K562 (cell line): ENCODE measurements around the gene VLDLR. TPM values are rescaled to one million over a fixed set of nuclear protein-coding genes. Genes with fewer than 3 reads are reported as not detected.

Experiments
- ATAC-seq: fragments of 200-7000 bp; cut with Tn5 transposase; 3 replicates; pipeline ENCODE4 v1.9.1; 2020; ENCODE audit warnings: moderate library complexity
- BruUV-seq: library from RNA; stranded (reverse); fragments of 400-500 nt; replicated peaks from 2 replicates; lab custom pipeline; 2021; lab: Mats Ljungman, UMichigan
- CTCF ChIA-PET: fragments of 300-600 bp; formaldehyde crosslinking; extraction: SDS; loops from one replicate; lab custom pipeline; 2021; ENCODE audit warnings: low intra/inter-chr PET ratio; lab: Yijun Ruan, JAX
- POLR2A ChIA-PET: fragments of 300-600, 350-650 bp; sonication (Branson Sonifier 250); formaldehyde crosslinking; extraction: SDS; loops from one replicate; lab custom pipeline; 2021; ENCODE audit warnings: antibody characterized with exemption, inconsistent platforms; lab: Yijun Ruan, JAX
- DNase-seq, 4 experiments: peaks; one replicate each; pipeline versions ENCODE4 v3.0.0 to v3.0.0-alpha.2; 2011 to 2018; ENCODE audit warnings: low spot score in 3 of 4, mixed read lengths in 3 of 4; ENCODE audit errors: extremely low read depth in 1 of 4
- FAIRE-seq: peaks from 2 replicates; lab custom pipeline; 2011; peaks lifted over from hg19 to GRCh38; lab: Jason Lieb, UNC
- H2AFZ ChIP-seq: 2 replicates; pipeline ENCODE4 v1.6.0; 2011; ENCODE audit warnings: low read depth, low read length, control low read depth, inconsistent platforms
- H3K27ac ChIP-seq: fragments of 200-600 bp; 3 replicates; pipeline ENCODE4 v1.8.0; 2011; ENCODE audit warnings: low read depth, mild to moderate bottlenecking, control low read depth, inconsistent platforms, low read length, moderate library complexity, mixed read lengths; ENCODE audit errors: extremely low read depth
- H3K27me3 ChIP-seq, 2 experiments: fragments of 300-600 bp in 1 of 2; 2 replicates in 1 of 2; 3 replicates in 1 of 2; pipeline versions ENCODE4 v1.6.0 to v1.8.0; 2011; ENCODE audit warnings: inconsistent platforms in 2 of 2, low read length in 2 of 2, mild to moderate bottlenecking in 1 of 2, mixed read lengths in 1 of 2, moderate library complexity in 1 of 2; ENCODE audit not compliant: control insufficient read depth in 2 of 2, insufficient read depth in 2 of 2
- H3K36me3 ChIP-seq: fragments of 300-600 bp; 3 replicates; pipeline ENCODE4 v1.8.0; 2011; ENCODE audit warnings: mild to moderate bottlenecking, low read length, inconsistent platforms; ENCODE audit not compliant: control insufficient read depth, insufficient read depth
- H3K4me1 ChIP-seq, 2 experiments: fragments of 200-600 bp in 1 of 2; replicated peaks in 1 of 2; 2 replicates in 1 of 2; 3 replicates in 1 of 2; pipeline versions ENCODE4 v1.5.1 to v1.8.0; 2011; ENCODE audit warnings: inconsistent platforms in 2 of 2, low read length in 2 of 2, mild to moderate bottlenecking in 1 of 2, mixed read lengths in 1 of 2, moderate library complexity in 1 of 2; ENCODE audit not compliant: control insufficient read depth in 2 of 2, insufficient read depth in 2 of 2
- H3K4me2 ChIP-seq: 2 replicates; pipeline ENCODE4 v1.6.1; 2011; ENCODE audit warnings: low read length, control low read depth, inconsistent platforms, mixed read lengths; ENCODE audit not compliant: insufficient read depth
- H3K4me3 ChIP-seq: fragments of 200-600 bp; sonication (generic), shearing (Covaris generic); 2 replicates; pipeline ENCODE4 v1.5.1; 2016; ENCODE audit warnings: control low read depth, inconsistent platforms
- H3K79me2 ChIP-seq: fragments of 200-600 bp; 3 replicates; pipeline ENCODE4 v1.8.0; 2011; ENCODE audit warnings: low read length, inconsistent platforms; ENCODE audit not compliant: control insufficient read depth, insufficient read depth
- H3K9ac ChIP-seq, 2 experiments: 2 replicates each; pipeline versions ENCODE4 v1.6.0 to v1.6.1; 2011; ENCODE audit warnings: low read depth in 2 of 2, low read length in 2 of 2, control low read depth in 1 of 2, inconsistent platforms in 1 of 2, mild to moderate bottlenecking in 1 of 2, mixed read lengths in 1 of 2; ENCODE audit not compliant: insufficient read depth in 1 of 2
- H3K9me1 ChIP-seq: one replicate; pipeline ENCODE4 v1.6.0; 2011; ENCODE audit warnings: inconsistent platforms, mild to moderate bottlenecking, low read length, moderate library complexity; ENCODE audit not compliant: control insufficient read depth, insufficient read depth
- H3K9me3 ChIP-seq: replicated peaks from 2 replicates; pipeline ENCODE4 v1.5.1; 2011; ENCODE audit warnings: low read depth, low read length, inconsistent platforms; ENCODE audit not compliant: control insufficient read depth, insufficient read depth
- H4K20me1 ChIP-seq: replicated peaks from 2 replicates; pipeline ENCODE4 v1.6.1; 2011; ENCODE audit warnings: low read length, inconsistent platforms, mixed read lengths; ENCODE audit not compliant: control insufficient read depth, insufficient read depth
- FOXP1 ChIP-seq: sonication (generic); formaldehyde crosslinking; IDR thresholded peaks from 2 replicates; pipeline ENCODE4 v1.8.0; 2022; ENCODE audit warnings: mild to moderate bottlenecking, missing genetic modification reagents
- HNRNPUL1 ChIP-seq: fragments of 200-400 bp; formaldehyde crosslinking; IDR thresholded peaks from 2 replicates; pipeline ENCODE4 v1.6.1; 2017; ENCODE audit warnings: low read length
- KLF16 ChIP-seq: IDR thresholded peaks from 2 replicates; pipeline ENCODE4 v1.6.1; 2016; ENCODE audit warnings: antibody characterized with exemption
- MAFK ChIP-seq: IDR thresholded peaks from 2 replicates; pipeline ENCODE4 v1.6.1; 2011; ENCODE audit warnings: low read length, improper control_type of control experiment
- MIER1 ChIP-seq: fragments of 450-650 bp; IDR thresholded peaks from 2 replicates; pipeline ENCODE4 v1.6.1; 2016; ENCODE audit warnings: antibody characterized with exemption, mild to moderate bottlenecking, low read depth
- POLR2A ChIP-seq: fragments of 450-650 bp; conservative IDR thresholded peaks from 2 replicates; pipeline ENCODE4 v1.6.1; 2016
- POLR2AphosphoS2 ChIP-seq: IDR thresholded peaks from 2 replicates; pipeline ENCODE4 v1.6.1; 2012; ENCODE audit warnings: low read length, improper control_type of control experiment
- SAP30 ChIP-seq: fragments of 200-600 bp; sonication (generic); IDR thresholded peaks from 2 replicates; pipeline ENCODE4 v1.6.1; 2012; ENCODE audit warnings: borderline replicate concordance, low read depth, mild to moderate bottlenecking, moderate library complexity, low read length, control low read depth, inconsistent platforms; ENCODE audit not compliant: insufficient read depth, poor library complexity, severe bottlenecking
- SIN3A ChIP-seq, 2 experiments: fragments of 150-350 bp in 1 of 2; IDR thresholded peaks; 2 replicates each; pipeline ENCODE4 v1.6.1; 2011 to 2016; ENCODE audit warnings: borderline replicate concordance in 2 of 2, low read depth in 2 of 2, low read length in 2 of 2, mild to moderate bottlenecking in 2 of 2, moderate library complexity in 2 of 2; ENCODE audit not compliant: control insufficient read depth in 1 of 2
- TOE1 ChIP-seq, 2 experiments: fragments of 450-650 bp in 1 of 2; sonication (generic) in 1 of 2; formaldehyde crosslinking in 1 of 2; IDR thresholded peaks; 2 replicates each; pipeline versions ENCODE4 v1.7.1 to v1.8.0; 2016 to 2022; ENCODE audit warnings: borderline replicate concordance in 2 of 2, mild to moderate bottlenecking in 2 of 2, antibody characterized with exemption in 1 of 2, inconsistent platforms in 1 of 2, low read depth in 1 of 2, missing genetic modification reagents in 1 of 2, moderate library complexity in 1 of 2
- ZBED1 ChIP-seq: IDR thresholded peaks from 2 replicates; pipeline ENCODE4 v1.6.1; 2014
- ZNF444 ChIP-seq: fragments of 250-450 bp; sonication (Bioruptor Pico); IDR thresholded peaks from 2 replicates; pipeline ENCODE4 v1.4.0; 2020; ENCODE audit warnings: mild to moderate bottlenecking, moderate library complexity
- ZNF76 ChIP-seq: fragments of 250-450 bp; sonication (Bioruptor Pico); IDR thresholded peaks from 2 replicates; pipeline ENCODE4 v1.4.0; 2020; ENCODE audit warnings: mild to moderate bottlenecking, moderate library complexity, borderline replicate concordance
- WGBS: fragments of 100-300 bp; shearing (Covaris generic); methylation state at CpG from one replicate; pipeline ENCODE4 v1.1.6; 2016; ENCODE audit warnings: low coverage, mixed read lengths; ENCODE audit not compliant: insufficient coverage; ENCODE audit errors: missing lambda C conversion rate; 5-methylcytosine and 5-hydroxymethylcytosine counted together
- in situ Hi-C: fragments of 300-500 bp; cut with MboI; formaldehyde crosslinking; loops from 4 replicates; pipeline ENCODE4 v1.15.0; 2018; ENCODE audit warnings: inconsistent platforms, mixed read lengths
- intact Hi-C: fragments of 100-400 bp; cut with micrococcal nuclease; formaldehyde crosslinking; loops from 2 replicates; pipeline ENCODE4 v1.14.2; 2022
- polyA plus RNA-seq, 8 experiments: library from polyadenylated mRNA; depleted of rRNA in 4 of 8; stranded (reverse) in 5 of 8; unstranded in 3 of 8; fragments of >200 nt; fragmentation: Nextera tagmentation in 2 of 8; fragmentation: Illumina TruSeq in 1 of 8; extraction: Ambion mirVana in 2 of 8; extraction: Trizol in 1 of 8; gene quantifications; 2 replicates each; pipeline versions ENCODE4 v1.2.1 to v1.2.3, GENCODE V29; 2011 to 2014; ENCODE audit warnings: inconsistent platforms in 1 of 8, missing spikeins in 1 of 8
- total RNA-seq, 7 experiments: library from RNA; depleted of rRNA in 6 of 7; stranded (reverse); fragments of >200 nt in 6 of 7; fragmentation: Illumina TruSeq in 2 of 7; extraction: Trizol in 2 of 7; gene quantifications; 2 replicates each; pipeline versions ENCODE4 v1.2.1 to v1.2.3, GENCODE V29; 2011 to 2021; ENCODE audit warnings: low replicate concordance in 1 of 7
- TF ChIP-seq, protein P1 (sequence below): fragments of 200-800 bp; sonication (Bioruptor generic); IDR thresholded peaks from 2 replicates; pipeline ENCODE4 v1.6.1; 2017; ENCODE audit warnings: missing genetic modification characterization, missing compliant biosample characterization
- TF ChIP-seq, protein P2 (sequence below), 3 experiments: fragments of 200-800 bp in 1 of 3; sonication (Bioruptor generic) in 1 of 3; sonication (generic) in 1 of 3; formaldehyde crosslinking in 1 of 3; IDR thresholded peaks; 2 replicates each; pipeline versions ENCODE4 v1.6.1 to v1.8.0; 2016 to 2022; ENCODE audit warnings: mild to moderate bottlenecking in 2 of 3, missing compliant biosample characterization in 2 of 3, missing genetic modification characterization in 2 of 3, missing genetic modification reagents in 1 of 3
- TF ChIP-seq, protein P3 (sequence below): fragments of 450-650 bp; formaldehyde crosslinking; IDR thresholded peaks from 2 replicates; pipeline ENCODE4 v1.4.0; 2020; ENCODE audit warnings: mild to moderate bottlenecking

The VLDLR gene
- total and polyA plus RNA-seq, 9 of the 15 experiments (the other 6 are each of a cell fraction or from before 2014, with no cell fraction given): 0.03 to 0.58 (median 0.08) TPM

DNA sequence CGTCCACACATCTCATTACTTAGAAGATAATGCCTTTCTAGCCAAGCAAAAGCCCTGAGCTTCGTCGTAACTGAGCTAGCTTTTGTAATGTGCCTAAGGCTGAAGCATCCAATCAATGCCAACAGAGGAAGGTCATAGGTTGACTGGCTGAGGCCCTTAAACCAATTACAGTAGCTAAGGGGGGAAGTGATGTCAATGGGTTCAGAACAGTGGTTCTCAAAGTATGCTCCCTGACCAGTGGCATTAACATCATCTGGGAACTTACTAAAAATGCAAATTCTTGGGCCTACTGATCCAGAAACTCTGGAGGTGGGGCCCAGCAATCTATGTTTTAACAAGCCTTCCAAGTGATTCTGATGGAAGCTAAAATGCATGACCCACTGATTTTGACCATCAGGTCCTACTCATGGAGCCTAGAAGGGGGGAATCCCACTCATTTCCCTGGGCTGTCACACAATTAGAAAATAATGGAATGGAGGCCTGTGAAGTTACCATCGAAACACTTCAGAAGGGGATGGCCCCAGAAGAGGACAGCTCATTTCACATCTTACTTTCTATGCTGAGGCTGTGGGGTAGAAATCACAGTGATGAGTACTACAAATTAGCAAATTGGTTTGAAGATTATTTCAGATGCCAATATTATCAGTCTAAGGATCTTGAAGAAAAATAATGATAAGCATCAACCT, 4.8 kb upstream of the VLDLR start:
- ChIA-PET POLR2A (no interaction called here), CTCF (interaction anchor here (0.6 kb wide), 1 partner anchor 163 kb away, joined by 3 read pairs; no protein-coding TSS in a partner anchor)
- FAIRE-seq (no peak), ATAC-seq (no peak), DNase-seq (no peak)
- no peaks in the 10 kb centered on the region for H3K36me3 ChIP-seq
- no peaks in the 10 kb centered on the region for H3K79me2 ChIP-seq
- WGBS: 4% methylated on average over 4 of the region's 4 CpGs
- no peaks in the 10 kb centered on the region for H3K9me1 ChIP-seq
- no peak overlapping the region for H3K27ac ChIP-seq
- no peaks in the 10 kb centered on the region for H4K20me1 ChIP-seq
- H2AFZ ChIP-seq: no peak overlapping the region
- no peak overlapping the region for H3K4me3 ChIP-seq
- peaks cover 2 to 11% of the 10 kb centered on the region in 2 experiments; a peak in 3 of 5 replicates for H3K27me3 ChIP-seq
- no peak overlapping the region for H3K9ac ChIP-seq
- in situ Hi-C loops (no loop called here), intact Hi-C loops (no loop called here)
- H3K4me2 ChIP-seq: no peak overlapping the region
- no TSS peak for BruUV-seq
- peaks cover 0 to 8% of the 10 kb centered on the region in 2 experiments; a peak in 2 of 5 replicates for H3K4me1 ChIP-seq
- no peaks in the 10 kb centered on the region for H3K9me3 ChIP-seq
- no peak for TF ChIP-seq SIN3A (IDR thresholded peaks at IDR 0.05; ENCODE audit: borderline replicate concordance in 2 of 2, control insufficient read depth in 1 of 2, low read depth in 2 of 2, low read length in 2 of 2)
- no peak for TF ChIP-seq SAP30
- TF ChIP-seq, protein P1, sequence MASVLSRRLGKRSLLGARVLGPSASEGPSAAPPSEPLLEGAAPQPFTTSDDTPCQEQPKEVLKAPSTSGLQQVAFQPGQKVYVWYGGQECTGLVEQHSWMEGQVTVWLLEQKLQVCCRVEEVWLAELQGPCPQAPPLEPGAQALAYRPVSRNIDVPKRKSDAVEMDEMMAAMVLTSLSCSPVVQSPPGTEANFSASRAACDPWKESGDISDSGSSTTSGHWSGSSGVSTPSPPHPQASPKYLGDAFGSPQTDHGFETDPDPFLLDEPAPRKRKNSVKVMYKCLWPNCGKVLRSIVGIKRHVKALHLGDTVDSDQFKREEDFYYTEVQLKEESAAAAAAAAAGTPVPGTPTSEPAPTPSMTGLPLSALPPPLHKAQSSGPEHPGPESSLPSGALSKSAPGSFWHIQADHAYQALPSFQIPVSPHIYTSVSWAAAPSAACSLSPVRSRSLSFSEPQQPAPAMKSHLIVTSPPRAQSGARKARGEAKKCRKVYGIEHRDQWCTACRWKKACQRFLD (CRISPR knock-in tag): no peak
- no peak for TF ChIP-seq FOXP1 (CRISPR knock-in tag)
- TF ChIP-seq KLF16: no peak
- TF ChIP-seq ZNF444 (CRISPR knock-in tag): no peak
- TF ChIP-seq MIER1: no peak
- TF ChIP-seq, protein P2, sequence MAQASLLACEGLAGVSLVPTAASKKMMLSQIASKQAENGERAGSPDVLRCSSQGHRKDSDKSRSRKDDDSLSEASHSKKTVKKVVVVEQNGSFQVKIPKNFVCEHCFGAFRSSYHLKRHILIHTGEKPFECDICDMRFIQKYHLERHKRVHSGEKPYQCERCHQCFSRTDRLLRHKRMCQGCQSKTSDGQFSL (CRISPR knock-in tag; IDR thresholded peaks at IDR 0.05): no peak
- TF ChIP-seq, protein P2 (tag; IDR thresholded peaks at IDR 0.05): no peak
- no peak for TF ChIP-seq TOE1 (IDR thresholded peaks at IDR 0.05; ENCODE audit: borderline replicate concordance)
- no peak for TF ChIP-seq TOE1 (CRISPR knock-in tag; IDR thresholded peaks at IDR 0.05; ENCODE audit: borderline replicate concordance, low read depth)
- no peak for TF ChIP-seq ZBED1
- no peak for TF ChIP-seq ZNF76
- no peak for TF ChIP-seq MAFK
- TF ChIP-seq, protein P3, sequence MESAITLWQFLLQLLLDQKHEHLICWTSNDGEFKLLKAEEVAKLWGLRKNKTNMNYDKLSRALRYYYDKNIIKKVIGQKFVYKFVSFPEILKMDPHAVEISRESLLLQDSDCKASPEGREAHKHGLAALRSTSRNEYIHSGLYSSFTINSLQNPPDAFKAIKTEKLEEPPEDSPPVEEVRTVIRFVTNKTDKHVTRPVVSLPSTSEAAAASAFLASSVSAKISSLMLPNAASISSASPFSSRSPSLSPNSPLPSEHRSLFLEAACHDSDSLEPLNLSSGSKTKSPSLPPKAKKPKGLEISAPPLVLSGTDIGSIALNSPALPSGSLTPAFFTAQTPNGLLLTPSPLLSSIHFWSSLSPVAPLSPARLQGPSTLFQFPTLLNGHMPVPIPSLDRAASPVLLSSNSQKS (CRISPR knock-in tag): no peak
- no peak for TF ChIP-seq HNRNPUL1
- TF ChIP-seq POLR2AphosphoS2: no peak
- TF ChIP-seq POLR2A: no peak
